ENCODE measurements around the gene SLC37A4. TPM values are rescaled to one million over a fixed set of nuclear protein-coding genes. Genes with fewer than 3 reads are reported as not detected.

The SLC37A4 gene
- total and polyA plus RNA-seq, 2 of the 13 experiments (the other 11 are each of a cell fraction or from before 2014, with no cell fraction given): 43.0 to 56.1 TPM

GRCh38 chr11:119025978-119026766, 4.5 kb downstream of the SLC37A4 start (continued):
- TF ChIP-seq PLRG1 (conservative IDR thresholded peaks at IDR 0.05) (no peak), ZNF253 (CRISPR knock-in tag; IDR thresholded peaks at IDR 0.05; ENCODE audit: borderline replicate concordance) (no peak), ZNF580 (CRISPR knock-in tag; IDR thresholded peaks at IDR 0.05; ENCODE audit: borderline replicate concordance, low read depth) (no peak), NR1H2 (CRISPR knock-in tag; IDR thresholded peaks at IDR 0.05; ENCODE audit: borderline replicate concordance, low read depth) (0 out of 2 replicates have a peak, but pooled peaks have one; percentile 52), ZBTB7A (CRISPR knock-in tag; IDR thresholded peaks at IDR 0.05) (no peak), RCOR2 (CRISPR knock-in tag; IDR thresholded peaks at IDR 0.05) (no peak), NR2C2 (CRISPR knock-in tag; IDR thresholded peaks at IDR 0.05; ENCODE audit: borderline replicate concordance) (0 out of 2 replicates have a peak, but pooled peaks have one; percentile 31), NFIB (CRISPR knock-in tag; IDR thresholded peaks at IDR 0.05; ENCODE audit: borderline replicate concordance) (no peak), BHLHE40 (IDR thresholded peaks at IDR 0.05; ENCODE audit: low read length) (peak; percentile 36; the same call in 1 of the 2 replicates), SAP130 (CRISPR knock-in tag; IDR thresholded peaks at IDR 0.05; ENCODE audit: low read depth) (peak; percentile 47; the same call in 1 of the 2 replicates)

GRCh38 chr11:119025541-119025940, 5.1 kb downstream of the SLC37A4 start:
- no peak overlapping the region for H2AFZ ChIP-seq (ENCODE audit: low read length)
- H3K4me2 ChIP-seq (ENCODE audit: low read depth, low read length): peak overlapping the region; percentile 99
- FAIRE-seq (no peak), ATAC-seq (no peak), DNase-seq (ENCODE audit: low spot score) (no peak)
- POLR2A ChIA-PET: interaction anchor here (1.1 to 2.8 kb wide), 4 partner anchors 10 to 60 kb away, joined by 4 to 12 read pairs (median 8); partner anchors contain the start of genes CENATAC, HMBS and VPS11
- peak overlapping the region; percentile 77 for H3K27ac ChIP-seq (ENCODE audit: extremely low read length, insufficient read depth, low read length)
- 85% methylated on average over 5 of the region's 5 CpGs for whole genome bisulfite sequencing (ENCODE audit: low lambda C conversion rate)
- CTCF ChIA-PET (ENCODE audit: low intra/inter-chr PET ratio, low total read pairs): no interaction called here
- H3K36me3 ChIP-seq (replicated peaks in 1 of 2; ENCODE audit: control insufficient read depth in 1 of 2, insufficient read depth in 2 of 2, low read length in 2 of 2): peaks cover 4% of the 10 kb centered on the region in 2 experiments; a peak in 3 of 5 replicates
- BruUV-seq (replicated peaks): no TSS peak
- H3K27me3 ChIP-seq (ENCODE audit: control insufficient read depth in 1 of 2, insufficient read depth in 2 of 2, low read length in 2 of 2): no peaks in the 10 kb centered on the region; a peak in 1 of 5 replicates
- H4K20me1 ChIP-seq (ENCODE audit: insufficient read depth, low read length): peaks cover 5% of the 10 kb centered on the region; the same call in 1 of the 2 replicates
- in situ Hi-C loops (cut with HindIII; ENCODE audit: extremely low pct_ligation_motif_present, low pct_unique_long_range_greater_than_20kb): no loop called here
- intact Hi-C loops (cut with micrococcal nuclease; ENCODE audit: unreplicated experiment): no loop called here
- peak overlapping the region in 1 of 3 experiments; percentile 82; a peak in 2 of 6 replicates for H3K4me3 ChIP-seq (replicated peaks in 1 of 3; ENCODE audit: insufficient read depth in 1 of 3, low read depth in 2 of 3, low read length in 3 of 3)
- H3K9ac ChIP-seq (ENCODE audit: insufficient read depth, low read depth, low read length): peak overlapping the region; percentile 77
- peaks cover 61% of the 10 kb centered on the region for H3K79me2 ChIP-seq (ENCODE audit: insufficient read depth, low read length)
- no peaks in the 10 kb centered on the region for H3K9me3 ChIP-seq (ENCODE audit: low read length)
- peaks cover 87% of the 10 kb centered on the region for H3K4me1 ChIP-seq (ENCODE audit: insufficient read depth, low read length)
- 0 out of 2 replicates have a peak, but pooled peaks have one; percentile 14 for TF ChIP-seq FOXO4 (CRISPR knock-in tag; conservative IDR thresholded peaks at IDR 0.05)
- TF ChIP-seq PHF20 (CRISPR knock-in tag; IDR thresholded peaks at IDR 0.05): no peak
- TF ChIP-seq RORA (CRISPR knock-in tag; IDR thresholded peaks at IDR 0.05): no peak
- 0 out of 2 replicates have a peak, but pooled peaks have one; percentile 9 for TF ChIP-seq HMGXB3 (CRISPR knock-in tag; IDR thresholded peaks at IDR 0.05; ENCODE audit: borderline replicate concordance)

All from HepG2 (cell line).